GM12875 (cell line): Measurements from ENCODE around the gene CTBS.

Experiments used
- H3K4me3 ChIP-seq: one replicate; pipeline ENCODE4 v1.5.1; 2011; ENCODE audit warnings: low read depth, low read length, control low read depth
- CTCF ChIP-seq: IDR thresholded peaks from 2 replicates; pipeline ENCODE4 v1.5.1; 2011; ENCODE audit warnings: low read depth, mild to moderate bottlenecking, control low read depth, inconsistent platforms, low read length, moderate library complexity, borderline replicate concordance; ENCODE audit not compliant: insufficient read depth

Gene CTBS

GRCh38 chr1:84506729-84507453 is 67.3 kb downstream of the CTBS start:
- TF ChIP-seq CTCF, result no peak
- peak overlapping the region; percentile 95 for H3K4me3 ChIP-seq

- TF ChIP-seq CTCF, result no peak
- H3K4me3 ChIP-seq, result peak within 1 kb of the TSS; percentile 95
These were observed 68.1 kb downstream of the CTBS start, which contains the start of the genes GNG5 and SPATA1 for GRCh38 chr1:84506002-84506728. TSS of gene GNG5 (minus strand) at chr1:84506581. CDS start at chr1:84506091, 490 bp downstream. TSS of gene SPATA1 (plus strand) at chr1:84506386. CDS start at chr1:84516360, 9,974 bp downstream.

- H3K4me3 ChIP-seq, result peak overlapping the region; percentile 95
- no peak for TF ChIP-seq CTCF
These were observed 68.7 kb downstream of the CTBS start for GRCh38 chr1:84505493-84506001.

- TF ChIP-seq CTCF, result no peak
These were observed 69.4 kb downstream of the CTBS start for GRCh38 chr1:84504580-84505492.

GRCh38 chr1:84502927-84503326 is 71.3 kb downstream of the CTBS start:
- no peak for TF ChIP-seq CTCF
- no peak overlapping the region for H3K4me3 ChIP-seq

More at GRCh38 chr1:84504580-84505492, 69.4 kb downstream of the CTBS start:
- peak overlapping the region; percentile 95 for H3K4me3 ChIP-seq
